ENCODE measurements around the gene ELP5. TPM values are rescaled to one million over a fixed set of nuclear protein-coding genes. Genes with fewer than 3 reads are reported as not detected.

ELP5 gene
- total and polyA plus RNA-seq, 10 of the 15 experiments (the other 5 are each of a cell fraction or from before 2014, with no cell fraction given): 41.1 to 109 (median 77.5) TPM

DNA sequence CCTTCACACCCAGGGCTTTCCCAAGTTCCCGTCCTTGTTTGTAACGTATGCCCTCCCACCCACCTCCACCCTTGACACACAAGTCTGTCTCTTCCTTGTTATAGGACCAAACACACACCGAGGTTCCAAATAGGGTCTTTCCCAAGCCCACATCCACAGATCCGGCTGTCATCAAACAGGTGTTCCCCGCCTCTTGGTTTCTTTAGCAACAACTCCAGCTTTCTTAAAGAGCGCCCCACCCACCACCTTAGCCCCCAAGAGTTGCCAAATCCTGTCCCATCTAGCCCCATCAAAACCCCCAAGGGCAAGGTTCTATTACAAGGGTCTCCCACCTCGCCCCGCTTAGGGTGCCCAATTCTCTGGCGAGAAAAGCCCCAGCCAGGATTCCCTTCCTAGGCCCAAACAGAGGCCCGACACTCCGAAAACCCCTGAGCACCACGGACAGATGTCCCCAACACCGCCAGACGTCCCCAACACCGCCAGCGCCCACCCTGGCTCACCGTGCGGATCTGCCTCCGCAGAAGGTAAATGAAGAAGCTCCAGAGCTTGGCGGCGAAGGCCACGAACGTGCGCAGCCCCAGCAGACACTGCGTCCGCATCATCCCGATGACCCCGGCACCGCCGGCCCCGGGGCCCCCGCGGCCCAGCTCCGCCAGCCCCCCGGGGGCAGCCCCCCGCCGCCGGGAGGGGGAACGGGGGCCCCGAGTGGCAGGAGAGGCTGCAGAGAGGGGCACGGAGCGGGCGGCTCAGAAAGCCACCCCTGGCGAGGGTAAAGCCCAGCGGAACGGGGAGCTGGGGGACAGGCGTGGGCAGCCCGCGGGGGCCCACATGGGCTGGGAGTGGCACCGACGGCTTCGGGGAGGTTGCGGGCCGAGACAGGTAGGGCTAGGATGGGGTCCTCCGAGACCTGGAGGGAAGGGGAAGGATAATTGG, 1.1 kb upstream of the ELP5 start (continued):
- TF ChIP-seq NR2C1 (IDR thresholded peaks at IDR 0.05) (0 out of 2 replicates have a peak, but pooled peaks have one; percentile 11), KLF5 (IDR thresholded peaks at IDR 0.05; ENCODE audit: partially characterized antibody) (no peak), TBL1XR1 (IDR thresholded peaks at IDR 0.05; ENCODE audit: low read depth, low read length) (no peak)

DNA sequence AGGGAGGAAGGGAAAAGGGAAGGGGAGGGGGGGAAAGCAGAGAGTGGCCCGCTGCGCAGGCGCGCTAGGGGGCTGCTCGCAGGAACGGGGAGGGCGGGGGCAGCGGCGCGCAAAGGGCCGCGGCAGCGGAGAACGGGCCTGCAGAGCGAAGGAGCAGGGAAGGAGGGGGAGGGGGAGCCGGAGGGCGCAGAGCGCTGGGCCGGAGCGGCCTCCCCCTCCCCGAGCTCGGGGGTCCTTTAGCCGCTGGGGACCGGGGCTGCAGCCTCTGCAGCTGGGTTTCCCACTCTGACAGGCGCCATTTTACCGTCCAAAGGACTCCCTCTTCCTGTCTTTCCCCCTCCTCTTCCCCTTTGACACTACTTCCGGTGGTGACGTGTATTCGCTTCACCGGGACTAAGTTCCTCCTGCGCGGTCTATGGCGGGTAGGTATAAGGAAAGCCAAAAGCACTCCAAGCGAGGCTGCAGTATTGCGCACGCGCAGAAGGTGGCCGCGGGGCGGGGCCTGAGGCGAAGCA, 297 bp upstream of the ELP5 start, which contains the start of gene CTDNEP1:
Gene CTDNEP1 (minus strand): TSS at position 74 of the 515 bp plus-strand sequence. CDS start 438 bp downstream, outside the sequence.
- Histone ChIP-seq H3K9ac (ENCODE audit: control insufficient read depth, insufficient read depth, low read length) (peak within 1 kb of the TSS; percentile 98), H3K4me2 (ENCODE audit: control insufficient read depth, insufficient read depth) (peak within 1 kb of the TSS; percentile 89), H3K79me2 (ENCODE audit: control insufficient read depth, insufficient read depth, low read length) (peaks cover 56% of the 10 kb centered on the region), H3K9me3 (replicated peaks; ENCODE audit: control insufficient read depth, insufficient read depth, low read length) (no peaks in the 10 kb centered on the region), H3K4me3 (peak within 1 kb of the TSS; percentile 90), H3K27ac (ENCODE audit: control insufficient read depth, insufficient read depth) (peak within 1 kb of the TSS; percentile 99), H4K20me1 (ENCODE audit: control insufficient read depth, insufficient read depth) (no peaks in the 10 kb centered on the region), H3K4me1 (ENCODE audit: control insufficient read depth, insufficient read depth, low read length) (peaks cover 10% of the 10 kb centered on the region), H3K36me3 (ENCODE audit: control insufficient read depth in 2 of 2, insufficient read depth in 2 of 2, low read length in 1 of 2) (peaks cover 4 to 14% of the 10 kb centered on the region in 2 experiments; a peak in 3 of 4 replicates), H3K27me3 (replicated peaks in 1 of 2; ENCODE audit: control insufficient read depth in 2 of 2, insufficient read depth in 2 of 2, low read length in 1 of 2) (no peaks in the 10 kb centered on the region), H2AFZ (ENCODE audit: control insufficient read depth, low read depth, low read length) (peak within 1 kb of the TSS; percentile 87)
- POLR2A ChIA-PET: interaction anchor here (0.6 to 4.4 kb wide), 3 partner anchors 12 to 229 kb away, joined by 3 to 99 read pairs (median 29); partner anchors contain the start of genes ACADVL, DLG4, GABARAP and PHF23
- FAIRE-seq (peak; percentile 99), ATAC-seq (peak; percentile 93), DNase-seq (ENCODE audit: low read depth, low spot score) (peak; percentile 98)
- RAD21 ChIA-PET (ENCODE audit: unreplicated experiment): interaction anchor here (1.6 to 2.0 kb wide), 3 partner anchors 10 to 31 kb away, joined by 5 to 11 read pairs (median 11); partner anchors contain the start of genes ACADVL, DLG4 and GABARAP
- SMC1A ChIA-PET (ENCODE audit: uncharacterized antibody, unreplicated experiment): interaction anchor here (0.9 to 3.6 kb wide), 3 partner anchors 10 to 84 kb away, joined by 3 to 26 read pairs (median 4); partner anchors contain the start of genes ACAP1, GABARAP and PHF23
- 1% methylated on average over 28 of the region's 41 CpGs for WGBS (ENCODE audit: insufficient coverage, insufficient replicate concordance, low lambda C conversion rate, missing lambda C conversion rate)
- no TSS peak for BruUV-seq (replicated peaks)
- CTCF ChIA-PET: no interaction called here
- intact Hi-C loops (cut with micrococcal nuclease; ENCODE audit: unreplicated experiment) (loop anchor here (2.0 kb wide), 1 partner anchor 37 kb away; no protein-coding TSS in a partner anchor), in situ Hi-C loops (cut with MboI) (no loop called here)
- TF ChIP-seq ZNF622 (IDR thresholded peaks at IDR 0.05): no peak
- no peak for TF ChIP-seq TCF7 (IDR thresholded peaks at IDR 0.05; ENCODE audit: borderline replicate concordance)
- no peak for TF ChIP-seq CHD4 (IDR thresholded peaks at IDR 0.05)
- TF ChIP-seq MYC (IDR thresholded peaks at IDR 0.05; ENCODE audit: insufficient read depth, insufficient read length, insufficient replicate concordance, low read length, severe bottlenecking): no peak
- TF ChIP-seq NFIC (IDR thresholded peaks at IDR 0.05; ENCODE audit: low read depth, low read length): no peak
- no peak for TF ChIP-seq CHD1 (IDR thresholded peaks at IDR 0.05; ENCODE audit: low read depth, low read length)
- 0 out of 2 replicates have a peak, but pooled peaks have one; percentile 19 for TF ChIP-seq RUNX3 (IDR thresholded peaks at IDR 0.05; ENCODE audit: low read length)
- TF ChIP-seq CHD2 (IDR thresholded peaks at IDR 0.05; ENCODE audit: borderline replicate concordance, low read depth, low read length): peak; percentile 47; the same call in 1 of the 2 replicates
- no peak for TF ChIP-seq ZSCAN29 (IDR thresholded peaks at IDR 0.05)
- no peak for TF ChIP-seq DPF2 (IDR thresholded peaks at IDR 0.05)
- TF ChIP-seq BMI1 (IDR thresholded peaks at IDR 0.05; ENCODE audit: borderline replicate concordance): no peak
- no peak for TF ChIP-seq SMARCA5 (IDR thresholded peaks at IDR 0.05)
- TF ChIP-seq ZBTB40 (IDR thresholded peaks at IDR 0.05; ENCODE audit: borderline replicate concordance): peak; percentile 93
- TF ChIP-seq, protein P1, sequence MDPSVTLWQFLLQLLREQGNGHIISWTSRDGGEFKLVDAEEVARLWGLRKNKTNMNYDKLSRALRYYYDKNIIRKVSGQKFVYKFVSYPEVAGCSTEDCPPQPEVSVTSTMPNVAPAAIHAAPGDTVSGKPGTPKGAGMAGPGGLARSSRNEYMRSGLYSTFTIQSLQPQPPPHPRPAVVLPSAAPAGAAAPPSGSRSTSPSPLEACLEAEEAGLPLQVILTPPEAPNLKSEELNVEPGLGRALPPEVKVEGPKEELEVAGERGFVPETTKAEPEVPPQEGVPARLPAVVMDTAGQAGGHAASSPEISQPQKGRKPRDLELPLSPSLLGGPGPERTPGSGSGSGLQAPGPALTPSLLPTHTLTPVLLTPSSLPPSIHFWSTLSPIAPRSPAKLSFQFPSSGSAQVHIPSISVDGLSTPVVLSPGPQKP (IDR thresholded peaks at IDR 0.05; ENCODE audit: low read depth, low read length): peak; percentile 84
